Mesodermal cell (in vitro differentiated cells): ENCODE results near the gene RABGGTA.

Experiments used
- H3K27ac ChIP-seq: 2 replicates; pipeline ENCODE4 v1.7.0; 2013; ENCODE audit warnings: mild to moderate bottlenecking, low read depth, low read length, moderate library complexity; ENCODE audit not compliant: severe bottlenecking
- H3K36me3 ChIP-seq: 2 replicates; pipeline ENCODE4 v1.7.1; 2013; ENCODE audit warnings: mild to moderate bottlenecking, low read length, moderate library complexity; ENCODE audit not compliant: control insufficient read depth, insufficient read depth
- H3K4me1 ChIP-seq: one replicate; pipeline ENCODE4 v1.7.1; 2013; ENCODE audit warnings: mild to moderate bottlenecking, low read length; ENCODE audit not compliant: insufficient read depth, control insufficient read depth, poor library complexity, severe bottlenecking
- H3K4me3 ChIP-seq: 2 replicates; pipeline ENCODE4 v1.7.0; 2013; ENCODE audit warnings: low read length, control low read depth, mild to moderate bottlenecking; ENCODE audit not compliant: insufficient read depth, poor library complexity, severe bottlenecking; ENCODE audit errors: extremely low read depth
- H3K9me3 ChIP-seq: 2 replicates; pipeline ENCODE4 v1.7.1; 2013; ENCODE audit warnings: mild to moderate bottlenecking, low read length, moderate library complexity; ENCODE audit not compliant: control insufficient read depth
- whole genome bisulfite sequencing, 2 experiments: methylation state at CpG; one replicate each; pipeline ENCODE4 v1.1.5; 2013; ENCODE audit warnings: missing lambda C conversion rate in 2 of 2; ENCODE audit not compliant: insufficient coverage in 2 of 2; 5-methylcytosine and 5-hydroxymethylcytosine counted together

RABGGTA gene

GRCh38 chr14:24311837-24312615 lies 40.6 kb upstream of the RABGGTA start:
- Histone ChIP-seq H3K9me3 (no peaks in the 10 kb centered on the region), H3K4me1 (peaks cover 5% of the 10 kb centered on the region), H3K4me3 (no peak overlapping the region), H3K27ac (no peak overlapping the region), H3K36me3 (peaks cover 47% of the 10 kb centered on the region)
- 100% methylated on average over 1 of the region's 1 CpG; no CpG with 5 or more reads in 1 of the 2 experiments for WGBS, 2 experiments

- Histone ChIP-seq H3K4me1 (no peaks in the 10 kb centered on the region), H3K4me3 (no peak within 1 kb of the TSS), H3K27ac (no peak within 1 kb of the TSS), H3K36me3 (peaks cover 53% of the 10 kb centered on the region), H3K9me3 (no peaks in the 10 kb centered on the region)
- WGBS, 2 experiments = 97% methylated on average over 87 to 99 of the region's 99 CpGs
Observed at GRCh38 chr14:24310646-24311604, 39.5 kb upstream of the RABGGTA start, which contains the start of gene LTB4R. Gene LTB4R, plus strand, starts transcription at chr14:24311502. Its CDS starts 4,150 bp downstream, at chr14:24315652.

- H3K4me1 ChIP-seq = no peaks in the 10 kb centered on the region
- no peaks in the 10 kb centered on the region for H3K9me3 ChIP-seq
- no peak overlapping the region for H3K27ac ChIP-seq
- H3K4me3 ChIP-seq = no peak overlapping the region
- 90 to 91% methylated on average over 3 to 5 of the region's 5 CpGs for WGBS, 2 experiments
- H3K36me3 ChIP-seq = peaks cover 57% of the 10 kb centered on the region
Observed at GRCh38 chr14:24310265-24310645, 38.9 kb upstream of the RABGGTA start.

- Histone ChIP-seq H3K4me1 (no peaks in the 10 kb centered on the region), H3K27ac (no peak within 1 kb of the TSS), H3K36me3 (peaks cover 62% of the 10 kb centered on the region), H3K4me3 (no peak within 1 kb of the TSS), H3K9me3 (no peaks in the 10 kb centered on the region)
- WGBS, 2 experiments = 96 to 100% methylated on average over 2 to 5 of the region's 5 CpGs
Observed at GRCh38 chr14:24309538-24310264, 38.3 kb upstream of the RABGGTA start, which contains the start of gene LTB4R2. Gene LTB4R2, plus strand, starts transcription at chr14:24310140. Its CDS starts 525 bp downstream, at chr14:24310665.

- H3K4me3 ChIP-seq = no peak overlapping the region
- H3K36me3 ChIP-seq = peaks cover 70% of the 10 kb centered on the region
- H3K4me1 ChIP-seq = no peaks in the 10 kb centered on the region
- WGBS, 2 experiments = 82 to 94% methylated on average over 4 to 7 of the region's 7 CpGs
- H3K27ac ChIP-seq = no peak overlapping the region
- no peaks in the 10 kb centered on the region for H3K9me3 ChIP-seq
Observed at GRCh38 chr14:24308342-24309124, 37.1 kb upstream of the RABGGTA start.

GRCh38 chr14:24307575-24308341 lies 36.4 kb upstream of the RABGGTA start, which contains the start of gene CIDEB:
Gene CIDEB, minus strand, starts transcription at chr14:24307977. Its CDS starts 119 bp downstream, at chr14:24307858.
- 65 to 72% methylated on average over 6 of the region's 6 CpGs for whole genome bisulfite sequencing, 2 experiments
- no peaks in the 10 kb centered on the region for H3K9me3 ChIP-seq
- no peak within 1 kb of the TSS for H3K4me3 ChIP-seq
- no peak within 1 kb of the TSS for H3K27ac ChIP-seq
- H3K36me3 ChIP-seq = peaks cover 78% of the 10 kb centered on the region
- no peaks in the 10 kb centered on the region for H3K4me1 ChIP-seq

GRCh38 chr14:24307156-24307574 lies 35.8 kb upstream of the RABGGTA start:
- Histone ChIP-seq H3K4me3 (no peak overlapping the region), H3K9me3 (no peaks in the 10 kb centered on the region), H3K36me3 (peaks cover 81% of the 10 kb centered on the region), H3K27ac (no peak overlapping the region), H3K4me1 (no peaks in the 10 kb centered on the region)
- WGBS, 2 experiments = 84 to 88% methylated on average over 9 to 11 of the region's 11 CpGs

GRCh38 chr14:24304019-24304387 lies 32.6 kb upstream of the RABGGTA start:
- 95 to 98% methylated on average over 6 to 11 of the region's 11 CpGs for WGBS, 2 experiments
- H3K36me3 ChIP-seq = peaks cover 65% of the 10 kb centered on the region
- H3K9me3 ChIP-seq = no peaks in the 10 kb centered on the region

GRCh38 chr14:24300326-24300980 lies 29.1 kb upstream of the RABGGTA start:
- Histone ChIP-seq H3K36me3 (peaks cover 52% of the 10 kb centered on the region), H3K9me3 (no peaks in the 10 kb centered on the region), H3K4me3 (peak overlapping the region; percentile 92), H3K4me1 (peaks cover 16% of the 10 kb centered on the region), H3K27ac (no peak overlapping the region)
- WGBS, 2 experiments = 42 to 54% methylated on average over 7 to 14 of the region's 16 CpGs

More at GRCh38 chr14:24304019-24304387, 32.6 kb upstream of the RABGGTA start:
- Histone ChIP-seq H3K4me3 (no peak overlapping the region), H3K4me1 (no peaks in the 10 kb centered on the region), H3K27ac (no peak overlapping the region)
